ENCODE results near the gene SLC24A1.

DNA sequence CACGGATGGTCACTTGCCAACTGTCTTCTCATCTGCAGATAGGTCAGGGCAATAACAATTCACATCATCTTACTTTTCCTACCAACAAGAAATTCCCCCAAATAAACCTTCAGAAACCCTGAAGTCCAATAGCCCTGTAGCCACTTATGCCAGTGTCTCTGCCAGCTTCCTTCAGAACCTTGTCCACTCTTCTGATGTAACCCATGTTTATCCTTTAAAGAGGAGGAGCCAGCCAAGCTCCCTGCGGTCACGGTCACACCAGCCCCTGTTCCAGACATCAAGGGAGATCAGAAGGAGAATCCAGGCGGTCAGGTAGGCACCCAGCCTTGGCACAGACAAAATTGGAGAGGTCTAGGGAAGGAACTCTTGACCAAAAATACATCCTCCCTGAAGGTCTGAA is 23.7 kb downstream of the SLC24A1 start:
- TF ChIP-seq, protein P1, sequence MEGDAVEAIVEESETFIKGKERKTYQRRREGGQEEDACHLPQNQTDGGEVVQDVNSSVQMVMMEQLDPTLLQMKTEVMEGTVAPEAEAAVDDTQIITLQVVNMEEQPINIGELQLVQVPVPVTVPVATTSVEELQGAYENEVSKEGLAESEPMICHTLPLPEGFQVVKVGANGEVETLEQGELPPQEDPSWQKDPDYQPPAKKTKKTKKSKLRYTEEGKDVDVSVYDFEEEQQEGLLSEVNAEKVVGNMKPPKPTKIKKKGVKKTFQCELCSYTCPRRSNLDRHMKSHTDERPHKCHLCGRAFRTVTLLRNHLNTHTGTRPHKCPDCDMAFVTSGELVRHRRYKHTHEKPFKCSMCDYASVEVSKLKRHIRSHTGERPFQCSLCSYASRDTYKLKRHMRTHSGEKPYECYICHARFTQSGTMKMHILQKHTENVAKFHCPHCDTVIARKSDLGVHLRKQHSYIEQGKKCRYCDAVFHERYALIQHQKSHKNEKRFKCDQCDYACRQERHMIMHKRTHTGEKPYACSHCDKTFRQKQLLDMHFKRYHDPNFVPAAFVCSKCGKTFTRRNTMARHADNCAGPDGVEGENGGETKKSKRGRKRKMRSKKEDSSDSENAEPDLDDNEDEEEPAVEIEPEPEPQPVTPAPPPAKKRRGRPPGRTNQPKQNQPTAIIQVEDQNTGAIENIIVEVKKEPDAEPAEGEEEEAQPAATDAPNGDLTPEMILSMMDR (conservative IDR thresholded peaks at IDR 0.05 in 1 of 2, IDR thresholded peaks at IDR 0.05 in 1 of 2; ENCODE audit: extremely low read depth in 1 of 2, insufficient read depth in 1 of 2, low read depth in 1 of 2, low read length in 2 of 2), result no peak
- TF ChIP-seq EZH2 (IDR thresholded peaks at IDR 0.05; ENCODE audit: borderline replicate concordance, low read length), result no peak
